Body of pancreas (tissue), 4 donors: ENCODE measurements around the gene FBN1. TPM values are rescaled to one million over a fixed set of nuclear protein-coding genes. Genes with fewer than 3 reads are reported as not detected.

Source experiments
- ATAC-seq: fragments of 150-250 bp; one replicate; pipeline ENCODE4 v1.9.1; 2016
- DNase-seq, 4 donors: peaks; one replicate each; pipeline ENCODE4 v3.0.0-alpha.2; 2019
- H3K27ac ChIP-seq, 4 donors: fragments of 200-600 bp; sonication (generic); 1 replicate in 3 of 4; 2 replicates in 1 of 4; pipeline versions ENCODE4 v1.5.1 to v1.6.1; 2016 to 2019; ENCODE audit warnings: mild to moderate bottlenecking in 1 of 4, mixed read lengths in 1 of 4, moderate library complexity in 1 of 4
- H3K27me3 ChIP-seq, 2 donors: fragments of 200-600 bp; sonication (generic); one replicate each; pipeline ENCODE4 v1.6.0; 2016; ENCODE audit warnings: mild to moderate bottlenecking in 1 of 2
- H3K36me3 ChIP-seq, 2 donors: fragments of 200-600 bp; sonication (generic); replicated peaks in 1 of 2; 2 replicates each; pipeline ENCODE4 v1.5.1; 2016; ENCODE audit warnings: low read depth in 2 of 2; ENCODE audit not compliant: insufficient read depth in 1 of 2
- H3K4me1 ChIP-seq: fragments of 200-600 bp; sonication (generic); one replicate; pipeline ENCODE4 v1.6.0; 2016
- H3K4me3 ChIP-seq, 2 donors: fragments of 200-600 bp; sonication (generic); 1 replicate in 1 of 2; 2 replicates in 1 of 2; pipeline ENCODE4 v1.5.1; 2016 to 2019
- H3K9me3 ChIP-seq, 3 donors: fragments of 200-600 bp; sonication (generic); 1 replicate in 2 of 3; 2 replicates in 1 of 3; pipeline ENCODE4 v1.5.1; 2016
- CTCF ChIP-seq, 7 experiments: fragments of 450-650 bp in 4 of 7; fragments of 200-600 bp in 3 of 7; sonication (generic) in 3 of 7; IDR thresholded peaks; one replicate each; pipeline ENCODE4 v1.5.1; 2016 to 2019; ENCODE audit warnings: antibody characterized with exemption in 7 of 7
- POLR2A ChIP-seq, 3 donors: fragments of 450-650 bp; IDR thresholded peaks; one replicate each; pipeline ENCODE4 v1.6.1; 2016; ENCODE audit warnings: antibody characterized with exemption in 3 of 3, mild to moderate bottlenecking in 2 of 3
- WGBS, 2 donors: methylation state at CpG; one replicate each; pipeline ENCODE4 v1.1.5; 2017; 5-methylcytosine and 5-hydroxymethylcytosine counted together
- intact Hi-C: fragments of 100-400 bp; cut with DNase I; formaldehyde crosslinking; loops from one replicate; pipeline ENCODE4 v1.15.1; 2023
- total RNA-seq, 2 donors: library from RNA; depleted of rRNA; stranded (reverse); fragments of >200 nt; gene quantifications; one replicate each; pipeline ENCODE4 v1.1.0, GENCODE V29; 2016

The FBN1 gene
- total RNA-seq, 2 donors from 2014 or later, result 12.7 to 51.1 TPM

GRCh38 chr15:48584812-48585563, 60.5 kb downstream of the FBN1 start:
- Histone ChIP-seq H3K4me1 (no peaks in the 10 kb centered on the region), H3K36me3 (no peaks in the 10 kb centered on the region), H3K27me3 (no peaks in the 10 kb centered on the region), H3K9me3 (no peaks in the 10 kb centered on the region), H3K4me3 (no peak overlapping the region), H3K27ac (no peak overlapping the region)
- TF ChIP-seq POLR2A (IDR thresholded peaks at IDR 0.05) (no peak), CTCF (IDR thresholded peaks at IDR 0.05) (no peak)
- intact Hi-C loops, result no loop called here
- no peak for ATAC-seq
- 72 to 83% methylated on average over 6 of the region's 6 CpGs for WGBS, 2 donors
- no peak for DNase-seq

- Histone ChIP-seq H3K9me3 (no peaks in the 10 kb centered on the region), H3K4me1 (no peaks in the 10 kb centered on the region), H3K27me3 (no peaks in the 10 kb centered on the region), H3K4me3 (no peak overlapping the region), H3K36me3 (no peaks in the 10 kb centered on the region), H3K27ac (no peak overlapping the region)
- 84 to 90% methylated on average over 5 of the region's 5 CpGs for WGBS, 2 donors
- DNase-seq (no peak), ATAC-seq (no peak)
- TF ChIP-seq CTCF (IDR thresholded peaks at IDR 0.05), result no peak
- TF ChIP-seq POLR2A (IDR thresholded peaks at IDR 0.05), result no peak
- intact Hi-C loops, result no loop called here
These were observed 61.3 kb downstream of the FBN1 start for GRCh38 chr15:48584090-48584811.

- Histone ChIP-seq H3K27ac (no peak overlapping the region), H3K27me3 (no peaks in the 10 kb centered on the region), H3K9me3 (no peaks in the 10 kb centered on the region), H3K36me3 (no peaks in the 10 kb centered on the region), H3K4me1 (no peaks in the 10 kb centered on the region), H3K4me3 (no peak overlapping the region)
- TF ChIP-seq CTCF (IDR thresholded peaks at IDR 0.05), result no peak
- TF ChIP-seq POLR2A (IDR thresholded peaks at IDR 0.05), result no peak
- DNase-seq (peak in 1 of 4 donors; percentile 13), ATAC-seq (no peak)
- intact Hi-C loops, result no loop called here
- WGBS, 2 donors, result 60 to 66% methylated on average over 11 of the region's 11 CpGs
These were observed 62.9 kb downstream of the FBN1 start for GRCh38 chr15:48582452-48583247.

GRCh38 chr15:48581219-48581618, 64.3 kb downstream of the FBN1 start:
- WGBS, 2 donors, result 64 to 81% methylated on average over 4 of the region's 4 CpGs
- intact Hi-C loops, result no loop called here
- DNase-seq (no peak), ATAC-seq (no peak)
- Histone ChIP-seq H3K36me3 (no peaks in the 10 kb centered on the region), H3K4me3 (no peak overlapping the region), H3K4me1 (no peaks in the 10 kb centered on the region), H3K27ac (no peak overlapping the region), H3K9me3 (no peaks in the 10 kb centered on the region), H3K27me3 (no peaks in the 10 kb centered on the region)
- TF ChIP-seq CTCF (IDR thresholded peaks at IDR 0.05), result no peak
- TF ChIP-seq POLR2A (IDR thresholded peaks at IDR 0.05), result no peak
